PC-9 (cell line): ENCODE results near the gene TMEM138.

Experiments
- CTCF ChIP-seq: fragments of 200-600 bp; sonication (generic); conservative IDR thresholded peaks from 2 replicates; pipeline ENCODE4 v1.6.1; 2017; ENCODE audit warnings: mixed run types, antibody characterized with exemption, mild to moderate bottlenecking, moderate library complexity
- EZH2 ChIP-seq: fragments of 200-600 bp; sonication (generic); IDR thresholded peaks from 2 replicates; pipeline ENCODE4 v1.8.0; 2017; ENCODE audit warnings: antibody characterized with exemption, low read depth

- TF ChIP-seq CTCF (no peak), EZH2 (no peak)
These were observed 8.8 kb upstream of the TMEM138 start for GRCh38 chr11:61353131-61354067.
